Brain microvascular endothelial cell (primary cell): ENCODE data around the gene S1PR4.
"Not testable (repeated sequence)": the region's sequence is repeated elsewhere in the genome, so short reads cannot be mapped to it uniquely, and the experiment has no call there.

Source experiments
- DNase-seq: peaks from one replicate; pipeline ENCODE4 v3.0.0-alpha.2; 2020
- H3K27ac ChIP-seq: fragments of 250-450 bp; sonication (Bioruptor Pico); 2 replicates; pipeline ENCODE4 v1.5.1; 2020; ENCODE audit warnings: mild to moderate bottlenecking, moderate library complexity
- H3K27me3 ChIP-seq: fragments of 250-450 bp; sonication (Bioruptor Pico); replicated peaks from 2 replicates; pipeline ENCODE4 v1.5.1; 2020; ENCODE audit warnings: mild to moderate bottlenecking
- H3K36me3 ChIP-seq: fragments of 250-450 bp; sonication (Bioruptor Pico); replicated peaks from 2 replicates; pipeline ENCODE4 v1.5.1; 2020; ENCODE audit warnings: mild to moderate bottlenecking
- H3K4me3 ChIP-seq: 2 replicates; pipeline ENCODE4 v1.5.1; 2011; ENCODE audit warnings: low read depth, mild to moderate bottlenecking, control low read depth, low read length, moderate library complexity
- in situ Hi-C: cut with HindIII; loops from 2 replicates; pipeline ENCODE4 v1.10.0; 2017; ENCODE audit warnings: low sequenced_read_pairs, low pct_ligation_motif_present
- TF ChIP-seq, protein P1 (sequence below): IDR thresholded peaks from 2 replicates; pipeline ENCODE4 v1.5.1; 2011; ENCODE audit warnings: low read depth, mild to moderate bottlenecking, moderate library complexity, low read length, control low read depth, inconsistent platforms; ENCODE audit errors: missing control alignments

The S1PR4 gene

DNA sequence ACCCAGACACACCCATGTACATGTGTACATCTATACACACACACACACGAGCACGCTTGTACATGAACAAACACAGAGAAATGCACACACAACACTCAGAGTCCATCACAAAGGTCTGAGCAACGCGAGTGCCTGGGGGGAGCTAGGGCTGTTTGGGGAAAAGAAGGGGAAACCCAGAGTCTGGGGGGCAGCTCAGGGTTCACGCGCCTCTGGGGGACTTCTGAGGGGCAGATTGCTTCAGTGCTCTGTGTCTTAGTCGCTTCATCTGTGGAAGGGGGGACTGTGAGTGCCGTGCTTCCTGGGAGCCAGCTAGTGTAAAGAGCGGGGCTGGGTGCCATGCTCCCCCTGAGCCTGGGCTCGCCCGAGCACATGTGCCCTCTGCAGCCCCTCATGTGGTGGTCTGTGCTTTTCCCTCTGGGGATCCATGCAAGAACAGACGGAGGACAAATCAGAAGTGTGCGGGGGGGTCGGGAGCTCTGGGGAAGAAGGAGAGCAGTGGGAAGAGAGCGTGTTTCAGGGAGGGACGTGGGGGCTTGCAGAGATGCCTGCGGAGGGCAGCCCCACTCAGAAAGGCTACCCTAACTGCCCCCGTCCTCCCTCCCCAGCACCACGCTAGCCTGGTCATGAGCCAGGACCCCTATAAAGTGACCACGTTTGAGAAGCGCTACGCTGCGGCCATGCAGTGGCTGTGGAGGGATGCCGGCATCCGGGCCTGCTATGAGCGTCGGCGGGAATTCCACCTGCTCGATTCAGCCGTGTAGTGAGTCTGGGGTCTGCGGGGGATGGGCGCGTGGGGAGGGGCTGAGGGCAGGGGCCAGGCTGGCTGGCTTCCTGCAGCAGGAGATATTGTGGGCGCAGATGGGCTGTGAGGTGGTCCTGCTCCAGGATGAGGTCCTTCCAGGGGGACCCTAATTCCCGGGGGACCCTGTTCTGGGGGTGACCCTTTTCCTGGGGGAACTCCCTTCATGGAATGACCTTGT is 28.8 kb upstream of the S1PR4 start:
- no peak overlapping the region for H3K4me3 ChIP-seq
- in situ Hi-C loops: no loop called here
- no peak overlapping the region for H3K27ac ChIP-seq
- TF ChIP-seq, protein P1, sequence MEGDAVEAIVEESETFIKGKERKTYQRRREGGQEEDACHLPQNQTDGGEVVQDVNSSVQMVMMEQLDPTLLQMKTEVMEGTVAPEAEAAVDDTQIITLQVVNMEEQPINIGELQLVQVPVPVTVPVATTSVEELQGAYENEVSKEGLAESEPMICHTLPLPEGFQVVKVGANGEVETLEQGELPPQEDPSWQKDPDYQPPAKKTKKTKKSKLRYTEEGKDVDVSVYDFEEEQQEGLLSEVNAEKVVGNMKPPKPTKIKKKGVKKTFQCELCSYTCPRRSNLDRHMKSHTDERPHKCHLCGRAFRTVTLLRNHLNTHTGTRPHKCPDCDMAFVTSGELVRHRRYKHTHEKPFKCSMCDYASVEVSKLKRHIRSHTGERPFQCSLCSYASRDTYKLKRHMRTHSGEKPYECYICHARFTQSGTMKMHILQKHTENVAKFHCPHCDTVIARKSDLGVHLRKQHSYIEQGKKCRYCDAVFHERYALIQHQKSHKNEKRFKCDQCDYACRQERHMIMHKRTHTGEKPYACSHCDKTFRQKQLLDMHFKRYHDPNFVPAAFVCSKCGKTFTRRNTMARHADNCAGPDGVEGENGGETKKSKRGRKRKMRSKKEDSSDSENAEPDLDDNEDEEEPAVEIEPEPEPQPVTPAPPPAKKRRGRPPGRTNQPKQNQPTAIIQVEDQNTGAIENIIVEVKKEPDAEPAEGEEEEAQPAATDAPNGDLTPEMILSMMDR: no peak
- no peaks in the 10 kb centered on the region for H3K36me3 ChIP-seq
- DNase-seq: no peak
- H3K27me3 ChIP-seq: no peaks in the 10 kb centered on the region

DNA sequence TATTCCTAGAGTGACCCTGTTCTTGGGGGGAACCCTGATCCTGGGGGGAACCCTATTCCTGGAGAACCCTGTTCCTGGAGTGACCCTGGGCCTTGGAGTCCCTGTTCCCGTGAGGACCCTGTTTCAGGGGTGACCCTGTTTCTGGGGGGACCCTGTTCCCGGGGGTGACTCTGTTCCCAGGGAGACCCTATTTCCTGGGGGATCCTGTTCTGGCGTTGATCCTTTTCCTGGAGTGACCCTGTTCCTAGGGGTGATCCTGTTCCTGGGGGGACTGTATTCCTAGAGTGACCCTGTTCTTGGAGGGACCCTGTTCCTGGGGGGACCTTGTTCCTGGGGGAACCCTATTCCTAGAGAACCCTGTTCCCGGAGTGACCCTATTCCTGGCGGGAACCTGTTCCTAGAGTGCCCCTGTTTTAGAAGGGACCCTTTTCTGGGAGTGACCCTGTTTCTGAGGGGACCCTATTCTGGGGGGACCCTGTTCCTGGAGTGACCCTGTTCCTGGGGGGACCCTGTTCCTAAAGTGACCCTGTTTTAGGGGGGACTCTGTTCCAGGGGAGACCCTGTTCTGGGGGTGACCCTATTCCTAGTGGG is 27.7 kb upstream of the S1PR4 start:
- Histone ChIP-seq H3K36me3 (no peaks in the 10 kb centered on the region), H3K27ac (no peak overlapping the region), H3K27me3 (no peaks in the 10 kb centered on the region), H3K4me3 (no peak overlapping the region)
- no peak for DNase-seq
- in situ Hi-C loops: no loop called here
- TF ChIP-seq, protein P1: no peak

DNA sequence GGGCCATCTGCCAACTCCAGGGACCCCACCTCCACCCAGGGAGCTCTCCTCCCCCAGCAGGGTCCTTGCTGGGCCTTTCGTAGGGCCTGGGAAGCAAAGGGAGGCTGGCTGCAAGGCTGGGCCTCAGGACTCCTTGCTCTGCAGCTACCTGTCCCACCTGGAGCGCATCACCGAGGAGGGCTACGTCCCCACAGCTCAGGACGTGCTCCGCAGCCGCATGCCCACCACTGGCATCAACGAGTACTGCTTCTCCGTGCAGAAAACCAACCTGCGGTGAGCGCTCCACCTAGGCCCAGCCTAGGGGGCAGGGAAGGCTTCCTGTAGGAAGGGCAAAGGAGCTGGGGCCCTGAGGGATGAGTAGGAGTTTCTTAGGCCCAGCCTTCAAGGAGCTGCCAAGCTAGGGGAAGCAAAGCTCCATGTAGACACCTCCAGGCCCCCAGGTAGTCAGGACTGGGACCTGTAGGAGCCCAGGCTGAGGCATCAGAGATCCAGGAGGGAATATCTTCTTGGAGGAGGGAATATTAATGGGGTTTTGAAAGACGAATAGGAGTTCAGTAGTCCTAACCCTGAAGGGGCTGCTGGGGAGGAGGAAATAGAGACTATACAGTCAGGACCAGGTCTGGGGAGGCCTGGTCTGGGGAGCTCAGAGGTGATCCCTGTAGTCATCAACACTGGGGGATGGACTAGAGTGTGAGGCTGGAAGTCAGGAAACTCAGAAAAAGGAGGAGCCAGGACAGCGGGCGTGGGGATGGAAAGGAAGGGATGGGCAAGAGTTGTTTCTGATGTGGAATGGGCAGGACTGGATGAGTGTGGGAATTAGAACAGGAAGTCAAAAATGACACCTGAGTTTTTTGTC is 26.8 kb upstream of the S1PR4 start:
- DNase-seq: no peak
- Histone ChIP-seq H3K27ac (no peak overlapping the region), H3K36me3 (no peaks in the 10 kb centered on the region), H3K27me3 (no peaks in the 10 kb centered on the region), H3K4me3 (no peak overlapping the region)
- TF ChIP-seq, protein P1: no peak
- in situ Hi-C loops: no loop called here

DNA sequence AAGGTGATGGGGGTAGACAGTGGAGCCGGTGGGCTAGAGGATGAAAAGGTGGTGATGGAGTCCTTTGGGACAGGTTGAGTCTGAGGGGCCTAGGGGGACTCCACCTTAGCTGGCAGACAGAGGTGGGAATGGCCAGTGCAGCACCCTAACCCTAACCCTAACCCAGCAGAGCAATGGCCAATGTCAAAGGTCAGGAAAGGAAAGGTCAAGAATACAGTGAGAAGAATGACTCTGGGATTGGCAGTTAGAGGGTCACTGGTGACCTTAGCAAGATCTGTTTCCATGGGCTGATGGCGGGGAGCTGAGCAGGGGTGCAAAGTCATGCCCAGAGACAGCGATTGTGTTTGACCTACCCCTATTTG is 26.2 kb upstream of the S1PR4 start:
- TF ChIP-seq, protein P1: no peak
- no peaks in the 10 kb centered on the region for H3K36me3 ChIP-seq
- H3K27ac ChIP-seq: no peak overlapping the region
- in situ Hi-C loops: no loop called here
- no peak for DNase-seq
- H3K27me3 ChIP-seq: no peaks in the 10 kb centered on the region
- no peak overlapping the region for H3K4me3 ChIP-seq

DNA sequence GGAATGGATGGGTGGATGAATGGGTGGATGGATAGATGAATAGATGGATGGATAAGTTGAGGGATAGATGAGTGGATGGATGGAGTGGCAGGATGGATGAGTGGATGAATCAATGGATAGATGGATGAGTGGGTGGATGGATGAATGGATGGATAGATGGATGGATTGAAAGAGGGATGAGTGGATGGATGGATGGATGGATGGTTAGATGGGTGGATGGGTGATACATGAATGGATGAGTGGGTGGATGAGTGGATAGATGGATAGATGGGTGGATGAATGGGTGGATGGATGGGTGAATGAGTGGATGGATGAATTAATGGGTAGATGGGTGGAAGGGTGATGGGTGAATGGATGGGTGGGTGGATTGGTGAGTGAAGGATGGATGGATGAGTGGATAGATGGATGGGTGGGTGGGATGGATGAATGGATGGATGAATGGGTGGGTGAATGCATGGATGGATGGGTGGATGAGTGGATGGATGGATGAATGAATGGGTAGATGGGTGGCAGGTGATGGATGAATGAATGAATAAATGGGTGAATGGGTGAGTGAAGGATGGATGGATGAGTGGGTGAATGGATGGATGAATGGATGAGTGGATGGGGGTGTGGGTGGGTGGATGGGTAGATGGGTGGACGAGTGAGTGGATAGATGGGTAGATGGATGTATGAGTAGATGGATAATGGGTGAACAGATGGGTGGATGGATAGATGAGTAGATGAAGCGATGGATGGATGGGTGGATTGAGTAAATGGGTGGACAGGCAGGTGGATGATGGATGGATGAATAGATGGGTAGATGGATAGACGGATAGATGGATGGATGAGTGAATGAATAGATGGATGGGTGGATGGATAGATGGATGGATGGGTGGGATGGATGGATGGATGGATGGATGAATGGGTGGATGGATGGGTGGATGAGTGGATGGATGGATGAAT is 25.0 kb upstream of the S1PR4 start:
- in situ Hi-C loops: no loop called here
- no peak for DNase-seq
- Histone ChIP-seq H3K27me3 (no peaks in the 10 kb centered on the region), H3K27ac (no peak overlapping the region), H3K4me3 (no peak overlapping the region), H3K36me3 (no peaks in the 10 kb centered on the region)
- TF ChIP-seq, protein P1: no peak

DNA sequence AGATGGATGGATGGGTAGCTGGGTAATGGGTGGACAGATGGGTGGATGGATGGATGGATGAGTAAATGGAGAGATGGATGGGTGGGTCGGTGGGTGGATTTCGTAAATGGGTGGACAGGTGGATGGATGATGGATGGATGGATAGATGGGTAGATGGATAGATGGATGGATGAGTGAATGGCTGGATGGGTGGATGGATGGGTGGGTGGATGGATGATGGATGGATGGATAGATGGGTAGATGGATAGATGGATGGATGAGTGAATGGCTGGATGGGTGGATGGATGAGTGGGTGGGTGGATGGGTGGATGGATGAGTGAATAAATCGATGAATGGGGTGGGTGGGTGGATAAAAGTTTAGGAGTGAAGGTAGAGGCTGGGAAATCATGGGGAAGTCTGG is 24.1 kb upstream of the S1PR4 start:
- in situ Hi-C loops, H3K36me3 ChIP-seq, H3K27me3 ChIP-seq, DNase-seq, H3K4me3 ChIP-seq: not testable (repeated sequence)
- peak overlapping the region; percentile 94 for H3K27ac ChIP-seq
